Peyer's patch (tissue), 4 donors: ENCODE data around the gene PLB1. TPM values are rescaled to one million over a fixed set of nuclear protein-coding genes. Genes with fewer than 3 reads are reported as not detected.

Experiments used
- DNase-seq, 3 donors: peaks; one replicate each; pipeline ENCODE4 v3.0.0-alpha.2; 2017 to 2019
- H3K27ac ChIP-seq, 4 donors: fragments of 200-600 bp; sonication (generic); one replicate each; pipeline ENCODE4 v1.5.1; 2016 to 2019
- H3K27me3 ChIP-seq, 2 donors: fragments of 200-600 bp; sonication (generic); one replicate each; pipeline ENCODE4 v1.5.1; 2019
- H3K36me3 ChIP-seq, 3 donors: fragments of 200-600 bp; sonication (generic); one replicate each; pipeline ENCODE4 v1.5.1; 2016 to 2019
- H3K4me1 ChIP-seq, 4 donors: fragments of 200-600 bp; sonication (generic); one replicate each; pipeline ENCODE4 v1.5.1; 2016 to 2019
- H3K4me3 ChIP-seq, 4 donors: fragments of 200-600 bp; sonication (generic); 1 replicate in 3 of 4; 2 replicates in 1 of 4; pipeline ENCODE4 v1.5.1; 2016 to 2019; ENCODE audit warnings: mild to moderate bottlenecking in 1 of 4
- H3K9me3 ChIP-seq, 4 donors: fragments of 200-600 bp; sonication (generic); one replicate each; pipeline ENCODE4 v1.5.1; 2016 to 2019; ENCODE audit warnings: mild to moderate bottlenecking in 1 of 4
- CTCF ChIP-seq, 6 experiments: fragments of 450-650 bp in 4 of 6; fragments of 200-600 bp in 2 of 6; sonication (generic) in 1 of 6; IDR thresholded peaks; one replicate each; pipeline ENCODE4 v1.5.1; 2017 to 2019; ENCODE audit warnings: antibody characterized with exemption in 6 of 6, mild to moderate bottlenecking in 3 of 6, moderate library complexity in 1 of 6
- POLR2A ChIP-seq, 2 donors: fragments of 450-650 bp; IDR thresholded peaks; one replicate each; pipeline ENCODE4 v1.5.1; 2017; ENCODE audit warnings: antibody characterized with exemption in 2 of 2, mild to moderate bottlenecking in 2 of 2, moderate library complexity in 2 of 2
- total RNA-seq, 4 donors: library from RNA; depleted of rRNA; stranded (reverse); fragments of >200 nt; gene quantifications; one replicate each; pipeline ENCODE4 v1.1.0, GENCODE V29; 2016

Gene PLB1
- total RNA-seq, 4 donors from 2014 or later, result 9.1 to 345 (median 146) TPM

GRCh38 chr2:28488083-28488830 lies 7.6 kb upstream of the PLB1 start:
- TF ChIP-seq POLR2A (IDR thresholded peaks at IDR 0.05) (no peak), CTCF (IDR thresholded peaks at IDR 0.05) (no peak)
- no peaks in the 10 kb centered on the region for H3K9me3 ChIP-seq
- H3K27ac ChIP-seq, result no peak overlapping the region
- no peaks in the 10 kb centered on the region for H3K4me1 ChIP-seq
- no peaks in the 10 kb centered on the region for H3K27me3 ChIP-seq
- no peaks in the 10 kb centered on the region for H3K36me3 ChIP-seq
- peak in 1 of 3 donors; percentile 13 for DNase-seq
- H3K4me3 ChIP-seq, result no peak overlapping the region

GRCh38 chr2:28488858-28489575 lies 6.8 kb upstream of the PLB1 start:
- Histone ChIP-seq H3K36me3 (no peaks in the 10 kb centered on the region), H3K4me3 (no peak overlapping the region), H3K27ac (no peak overlapping the region), H3K4me1 (no peaks in the 10 kb centered on the region), H3K9me3 (no peaks in the 10 kb centered on the region), H3K27me3 (no peaks in the 10 kb centered on the region)
- no peak for TF ChIP-seq POLR2A (IDR thresholded peaks at IDR 0.05)
- TF ChIP-seq CTCF (IDR thresholded peaks at IDR 0.05), result no peak
- DNase-seq, result no peak

GRCh38 chr2:28490558-28490957 lies 5.3 kb upstream of the PLB1 start:
- H3K36me3 ChIP-seq, result no peaks in the 10 kb centered on the region
- H3K27ac ChIP-seq, result no peak overlapping the region
- no peak overlapping the region for H3K4me3 ChIP-seq
- no peaks in the 10 kb centered on the region for H3K27me3 ChIP-seq
- no peak for TF ChIP-seq POLR2A (IDR thresholded peaks at IDR 0.05)
- no peak for TF ChIP-seq CTCF (IDR thresholded peaks at IDR 0.05)
- DNase-seq, result no peak
- H3K4me1 ChIP-seq, result no peaks in the 10 kb centered on the region
- no peaks in the 10 kb centered on the region for H3K9me3 ChIP-seq

GRCh38 chr2:28492282-28492681 lies 3.6 kb upstream of the PLB1 start:
- Histone ChIP-seq H3K4me1 (peaks cover 0 to 3% (median 0%) of the 10 kb centered on the region in 4 donors), H3K4me3 (no peak overlapping the region), H3K27me3 (no peaks in the 10 kb centered on the region), H3K36me3 (no peaks in the 10 kb centered on the region), H3K27ac (no peak overlapping the region), H3K9me3 (no peaks in the 10 kb centered on the region)
- TF ChIP-seq CTCF (IDR thresholded peaks at IDR 0.05) (no peak), POLR2A (IDR thresholded peaks at IDR 0.05) (no peak)
- no peak for DNase-seq

GRCh38 chr2:28493636-28494035 lies 2.2 kb upstream of the PLB1 start:
- no peak for TF ChIP-seq POLR2A (IDR thresholded peaks at IDR 0.05)
- TF ChIP-seq CTCF (IDR thresholded peaks at IDR 0.05), result no peak
- H3K4me1 ChIP-seq, result peaks cover 0 to 3% (median 0%) of the 10 kb centered on the region in 4 donors
- no peak for DNase-seq
- H3K36me3 ChIP-seq, result no peaks in the 10 kb centered on the region
- no peak overlapping the region for H3K27ac ChIP-seq
- H3K9me3 ChIP-seq, result no peaks in the 10 kb centered on the region
- H3K4me3 ChIP-seq, result no peak overlapping the region
- H3K27me3 ChIP-seq, result no peaks in the 10 kb centered on the region
